Measurements from ENCODE around the gene GNAL.

Gene GNAL

DNA sequence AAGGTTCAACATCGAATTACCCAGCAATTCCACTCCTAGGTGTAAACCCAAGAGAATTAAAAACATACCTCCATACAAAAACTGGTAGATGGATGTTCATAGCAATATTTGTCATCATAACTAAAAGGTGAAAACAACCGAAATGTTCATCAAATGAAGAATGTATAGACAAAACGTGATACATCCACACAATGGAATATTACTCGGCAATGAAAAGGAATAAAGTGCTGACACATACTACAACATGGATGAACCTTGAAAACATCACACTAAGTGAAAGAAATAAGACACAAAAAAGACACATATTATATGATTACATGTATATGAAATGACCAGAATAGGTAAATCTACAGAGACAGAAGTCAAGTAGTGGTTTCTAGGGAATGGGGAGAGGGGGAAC lies 141.5 kb downstream of the GNAL start:
- no peak for ATAC-seq
- TF ChIP-seq, protein P1, sequence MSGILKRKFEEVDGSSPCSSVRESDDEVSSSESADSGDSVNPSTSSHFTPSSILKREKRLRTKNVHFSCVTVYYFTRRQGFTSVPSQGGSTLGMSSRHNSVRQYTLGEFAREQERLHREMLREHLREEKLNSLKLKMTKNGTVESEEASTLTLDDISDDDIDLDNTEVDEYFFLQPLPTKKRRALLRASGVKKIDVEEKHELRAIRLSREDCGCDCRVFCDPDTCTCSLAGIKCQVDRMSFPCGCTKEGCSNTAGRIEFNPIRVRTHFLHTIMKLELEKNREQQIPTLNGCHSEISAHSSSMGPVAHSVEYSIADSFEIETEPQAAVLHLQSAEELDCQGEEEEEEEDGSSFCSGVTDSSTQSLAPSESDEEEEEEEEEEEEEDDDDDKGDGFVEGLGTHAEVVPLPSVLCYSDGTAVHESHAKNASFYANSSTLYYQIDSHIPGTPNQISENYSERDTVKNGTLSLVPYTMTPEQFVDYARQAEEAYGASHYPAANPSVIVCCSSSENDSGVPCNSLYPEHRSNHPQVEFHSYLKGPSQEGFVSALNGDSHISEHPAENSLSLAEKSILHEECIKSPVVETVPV (CRISPR knock-in tag; IDR thresholded peaks at IDR 0.05) = no peak
- TF ChIP-seq PPARA (CRISPR knock-in tag; IDR thresholded peaks at IDR 0.05; ENCODE audit: borderline replicate concordance) (no peak), ZNF70 (CRISPR knock-in tag; IDR thresholded peaks at IDR 0.05) (no peak), ZNF8 (CRISPR knock-in tag; IDR thresholded peaks at IDR 0.05) (no peak), OSR1 (CRISPR knock-in tag; IDR thresholded peaks at IDR 0.05) (no peak), BACH2 (CRISPR knock-in tag; IDR thresholded peaks at IDR 0.05; ENCODE audit: borderline replicate concordance) (no peak), ZFP30 (CRISPR knock-in tag; IDR thresholded peaks at IDR 0.05) (no peak), ESRRG (CRISPR knock-in tag; IDR thresholded peaks at IDR 0.05) (no peak), RARB (CRISPR knock-in tag; IDR thresholded peaks at IDR 0.05) (no peak)
- TF ChIP-seq, protein P2, sequence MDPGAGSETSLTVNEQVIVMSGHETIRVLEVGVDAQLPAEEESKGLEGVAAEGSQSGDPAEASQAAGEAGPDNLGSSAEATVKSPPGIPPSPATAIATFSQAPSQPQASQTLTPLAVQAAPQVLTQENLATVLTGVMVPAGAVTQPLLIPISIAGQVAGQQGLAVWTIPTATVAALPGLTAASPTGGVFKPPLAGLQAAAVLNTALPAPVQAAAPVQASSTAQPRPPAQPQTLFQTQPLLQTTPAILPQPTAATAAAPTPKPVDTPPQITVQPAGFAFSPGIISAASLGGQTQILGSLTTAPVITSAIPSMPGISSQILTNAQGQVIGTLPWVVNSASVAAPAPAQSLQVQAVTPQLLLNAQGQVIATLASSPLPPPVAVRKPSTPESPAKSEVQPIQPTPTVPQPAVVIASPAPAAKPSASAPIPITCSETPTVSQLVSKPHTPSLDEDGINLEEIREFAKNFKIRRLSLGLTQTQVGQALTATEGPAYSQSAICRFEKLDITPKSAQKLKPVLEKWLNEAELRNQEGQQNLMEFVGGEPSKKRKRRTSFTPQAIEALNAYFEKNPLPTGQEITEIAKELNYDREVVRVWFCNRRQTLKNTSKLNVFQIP (CRISPR knock-in tag; IDR thresholded peaks at IDR 0.05; ENCODE audit: borderline replicate concordance, low read depth) = no peak
- TF ChIP-seq, protein P3, sequence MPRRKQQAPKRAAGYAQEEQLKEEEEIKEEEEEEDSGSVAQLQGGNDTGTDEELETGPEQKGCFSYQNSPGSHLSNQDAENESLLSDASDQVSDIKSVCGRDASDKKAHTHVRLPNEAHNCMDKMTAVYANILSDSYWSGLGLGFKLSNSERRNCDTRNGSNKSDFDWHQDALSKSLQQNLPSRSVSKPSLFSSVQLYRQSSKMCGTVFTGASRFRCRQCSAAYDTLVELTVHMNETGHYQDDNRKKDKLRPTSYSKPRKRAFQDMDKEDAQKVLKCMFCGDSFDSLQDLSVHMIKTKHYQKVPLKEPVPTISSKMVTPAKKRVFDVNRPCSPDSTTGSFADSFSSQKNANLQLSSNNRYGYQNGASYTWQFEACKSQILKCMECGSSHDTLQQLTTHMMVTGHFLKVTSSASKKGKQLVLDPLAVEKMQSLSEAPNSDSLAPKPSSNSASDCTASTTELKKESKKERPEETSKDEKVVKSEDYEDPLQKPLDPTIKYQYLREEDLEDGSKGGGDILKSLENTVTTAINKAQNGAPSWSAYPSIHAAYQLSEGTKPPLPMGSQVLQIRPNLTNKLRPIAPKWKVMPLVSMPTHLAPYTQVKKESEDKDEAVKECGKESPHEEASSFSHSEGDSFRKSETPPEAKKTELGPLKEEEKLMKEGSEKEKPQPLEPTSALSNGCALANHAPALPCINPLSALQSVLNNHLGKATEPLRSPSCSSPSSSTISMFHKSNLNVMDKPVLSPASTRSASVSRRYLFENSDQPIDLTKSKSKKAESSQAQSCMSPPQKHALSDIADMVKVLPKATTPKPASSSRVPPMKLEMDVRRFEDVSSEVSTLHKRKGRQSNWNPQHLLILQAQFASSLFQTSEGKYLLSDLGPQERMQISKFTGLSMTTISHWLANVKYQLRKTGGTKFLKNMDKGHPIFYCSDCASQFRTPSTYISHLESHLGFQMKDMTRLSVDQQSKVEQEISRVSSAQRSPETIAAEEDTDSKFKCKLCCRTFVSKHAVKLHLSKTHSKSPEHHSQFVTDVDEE (CRISPR knock-in tag; IDR thresholded peaks at IDR 0.05) = no peak
- TF ChIP-seq, protein P4, sequence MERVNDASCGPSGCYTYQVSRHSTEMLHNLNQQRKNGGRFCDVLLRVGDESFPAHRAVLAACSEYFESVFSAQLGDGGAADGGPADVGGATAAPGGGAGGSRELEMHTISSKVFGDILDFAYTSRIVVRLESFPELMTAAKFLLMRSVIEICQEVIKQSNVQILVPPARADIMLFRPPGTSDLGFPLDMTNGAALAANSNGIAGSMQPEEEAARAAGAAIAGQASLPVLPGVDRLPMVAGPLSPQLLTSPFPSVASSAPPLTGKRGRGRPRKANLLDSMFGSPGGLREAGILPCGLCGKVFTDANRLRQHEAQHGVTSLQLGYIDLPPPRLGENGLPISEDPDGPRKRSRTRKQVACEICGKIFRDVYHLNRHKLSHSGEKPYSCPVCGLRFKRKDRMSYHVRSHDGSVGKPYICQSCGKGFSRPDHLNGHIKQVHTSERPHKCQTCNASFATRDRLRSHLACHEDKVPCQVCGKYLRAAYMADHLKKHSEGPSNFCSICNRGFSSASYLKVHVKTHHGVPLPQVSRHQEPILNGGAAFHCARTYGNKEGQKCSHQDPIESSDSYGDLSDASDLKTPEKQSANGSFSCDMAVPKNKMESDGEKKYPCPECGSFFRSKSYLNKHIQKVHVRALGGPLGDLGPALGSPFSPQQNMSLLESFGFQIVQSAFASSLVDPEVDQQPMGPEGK (CRISPR knock-in tag; IDR thresholded peaks at IDR 0.05; ENCODE audit: borderline replicate concordance) = no peak

DNA sequence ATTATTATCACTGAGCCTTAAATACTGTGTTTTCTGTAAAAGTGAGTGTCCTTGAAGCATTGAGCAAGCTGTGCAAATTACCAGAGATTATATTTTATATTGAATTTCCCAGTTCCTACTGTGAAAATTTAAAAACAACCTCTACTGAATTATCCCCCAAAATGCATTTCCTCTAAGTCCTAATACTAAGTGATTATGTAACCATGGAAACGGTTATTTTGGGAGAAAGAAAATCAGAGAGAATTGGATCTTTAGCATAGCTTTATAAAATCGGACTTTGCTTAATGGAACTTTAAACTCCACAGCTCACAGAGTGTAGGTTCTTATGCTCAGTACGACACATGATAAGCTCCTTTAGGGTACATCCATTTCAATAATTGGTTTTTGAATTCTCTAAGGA lies 142.9 kb downstream of the GNAL start:
- TF ChIP-seq, protein P1 (CRISPR knock-in tag; IDR thresholded peaks at IDR 0.05) = no peak
- TF ChIP-seq GLIS3 (CRISPR knock-in tag; IDR thresholded peaks at IDR 0.05) = no peak
- no peak for TF ChIP-seq TOX (CRISPR knock-in tag; IDR thresholded peaks at IDR 0.05; ENCODE audit: borderline replicate concordance)
- TF ChIP-seq RARB (CRISPR knock-in tag; IDR thresholded peaks at IDR 0.05) = no peak
- ATAC-seq = no peak

DNA sequence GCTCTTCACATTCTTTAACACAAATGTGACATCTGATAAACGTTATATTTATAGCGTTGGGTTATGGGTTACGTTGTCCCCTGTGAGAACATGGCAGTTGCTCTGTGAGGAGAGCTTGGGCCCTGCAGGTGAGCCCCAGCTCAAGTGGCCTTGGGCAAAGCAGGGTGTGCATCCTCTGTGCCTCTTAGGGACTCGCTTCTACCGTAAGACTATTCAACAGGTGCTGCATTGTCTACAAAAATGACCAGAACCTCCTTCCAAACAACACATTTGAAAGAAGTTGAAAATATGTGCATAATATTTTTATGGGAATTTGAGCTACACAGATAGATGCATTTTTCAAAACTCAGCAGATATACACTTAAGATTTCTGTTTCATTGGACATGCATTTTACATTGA lies 145.7 kb downstream of the GNAL start:
- no peak for ATAC-seq
- TF ChIP-seq CSDC2 (CRISPR knock-in tag; IDR thresholded peaks at IDR 0.05) (no peak), ARNTL (CRISPR knock-in tag; IDR thresholded peaks at IDR 0.05; ENCODE audit: borderline replicate concordance, low read depth) (no peak), GLIS3 (CRISPR knock-in tag; IDR thresholded peaks at IDR 0.05) (no peak), TOX (CRISPR knock-in tag; IDR thresholded peaks at IDR 0.05; ENCODE audit: borderline replicate concordance) (no peak), SNAI2 (CRISPR knock-in tag; IDR thresholded peaks at IDR 0.05) (no peak), ZFP30 (CRISPR knock-in tag; IDR thresholded peaks at IDR 0.05) (no peak), ZNF8 (CRISPR knock-in tag; IDR thresholded peaks at IDR 0.05) (no peak), ZNF70 (CRISPR knock-in tag; IDR thresholded peaks at IDR 0.05) (no peak), ISL1 (CRISPR knock-in tag; IDR thresholded peaks at IDR 0.05) (no peak), ESRRG (CRISPR knock-in tag; IDR thresholded peaks at IDR 0.05) (no peak), OSR1 (CRISPR knock-in tag; IDR thresholded peaks at IDR 0.05) (no peak), ZC3H10 (CRISPR knock-in tag; IDR thresholded peaks at IDR 0.05) (no peak), TCF4 (CRISPR knock-in tag; IDR thresholded peaks at IDR 0.05; ENCODE audit: borderline replicate concordance) (no peak)
- TF ChIP-seq, protein P1 (CRISPR knock-in tag; IDR thresholded peaks at IDR 0.05) = no peak
- TF ChIP-seq, protein P2 (CRISPR knock-in tag; IDR thresholded peaks at IDR 0.05; ENCODE audit: borderline replicate concordance, low read depth) = no peak
- TF ChIP-seq, protein P5, sequence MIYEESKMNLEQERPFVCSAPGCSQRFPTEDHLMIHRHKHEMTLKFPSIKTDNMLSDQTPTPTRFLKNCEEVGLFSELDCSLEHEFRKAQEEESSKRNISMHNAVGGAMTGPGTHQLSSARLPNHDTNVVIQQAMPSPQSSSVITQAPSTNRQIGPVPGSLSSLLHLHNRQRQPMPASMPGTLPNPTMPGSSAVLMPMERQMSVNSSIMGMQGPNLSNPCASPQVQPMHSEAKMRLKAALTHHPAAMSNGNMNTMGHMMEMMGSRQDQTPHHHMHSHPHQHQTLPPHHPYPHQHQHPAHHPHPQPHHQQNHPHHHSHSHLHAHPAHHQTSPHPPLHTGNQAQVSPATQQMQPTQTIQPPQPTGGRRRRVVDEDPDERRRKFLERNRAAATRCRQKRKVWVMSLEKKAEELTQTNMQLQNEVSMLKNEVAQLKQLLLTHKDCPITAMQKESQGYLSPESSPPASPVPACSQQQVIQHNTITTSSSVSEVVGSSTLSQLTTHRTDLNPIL (CRISPR knock-in tag; IDR thresholded peaks at IDR 0.05; ENCODE audit: low read depth) = no peak
